H1 (cell line): ENCODE results near the gene THAP11. TPM values are rescaled to one million over a fixed set of nuclear protein-coding genes. Genes with fewer than 3 reads are reported as not detected.

ENCODE experiments used
- CTCF ChIA-PET: fragments of 300-600 bp; sonication (Branson Sonifier 250); formaldehyde crosslinking; loops from one replicate; lab custom pipeline; 2021; ENCODE audit not compliant: partially characterized antibody; lab: Charles Lee
- POLR2A ChIA-PET: fragments of 300-600 bp; sonication (Branson Sonifier 250); formaldehyde crosslinking; loops from one replicate; lab custom pipeline; 2021; ENCODE audit warnings: inconsistent platforms; ENCODE audit not compliant: partially characterized antibody; lab: Charles Lee
- DNase-seq, 2 experiments: peaks; one replicate each; pipeline versions ENCODE4 v3.0.0 to v3.0.0-alpha.2; 2010 to 2022; ENCODE audit warnings: low spot score in 2 of 2, low read depth in 1 of 2, mixed read lengths in 1 of 2
- FAIRE-seq: peaks from 2 replicates; lab custom pipeline; 2011; peaks lifted over from hg19 to GRCh38; lab: Jason Lieb, UNC
- H2AFZ ChIP-seq: 2 replicates; pipeline ENCODE4 v1.8.1; 2012; ENCODE audit warnings: low read length, inconsistent platforms
- H2AK5ac ChIP-seq: 2 replicates; pipeline ENCODE4 v1.6.1; 2013; ENCODE audit warnings: low read depth, low read length
- H2BK120ac ChIP-seq: replicated peaks from 2 replicates; pipeline ENCODE3; 2013; ENCODE audit warnings: low read depth, low read length, inconsistent platforms
- H2BK12ac ChIP-seq: 2 replicates; pipeline ENCODE4 v1.6.1; 2013; ENCODE audit warnings: low read depth, low read length
- H2BK15ac ChIP-seq: 2 replicates; pipeline ENCODE4 v1.6.1; 2013; ENCODE audit warnings: low read length
- H2BK20ac ChIP-seq: 2 replicates; pipeline ENCODE4 v1.6.1; 2013; ENCODE audit warnings: low read length
- H2BK5ac ChIP-seq: 2 replicates; pipeline ENCODE4 v1.6.1; 2013; ENCODE audit warnings: low read depth, low read length
- H3K14ac ChIP-seq: 2 replicates; pipeline ENCODE4 v1.6.1; 2013; ENCODE audit warnings: inconsistent platforms; ENCODE audit not compliant: insufficient read length
- H3K18ac ChIP-seq: 2 replicates; pipeline ENCODE4 v1.6.1; 2013; ENCODE audit warnings: low read length; ENCODE audit errors: extremely low read depth
- H3K23ac ChIP-seq: 2 replicates; pipeline ENCODE4 v1.6.1; 2013; ENCODE audit warnings: inconsistent platforms; ENCODE audit not compliant: insufficient read length
- H3K23me2 ChIP-seq: 2 replicates; pipeline ENCODE4 v1.6.1; 2013; ENCODE audit warnings: low read depth, low read length
- H3K27ac ChIP-seq: 2 replicates; pipeline ENCODE4 v1.6.1; 2011; ENCODE audit warnings: low read depth, low read length, inconsistent platforms
- H3K27me3 ChIP-seq, 4 experiments: replicated peaks in 1 of 4; 1 replicate in 1 of 4; 2 replicates in 3 of 4; pipeline versions ENCODE4 v1.6.1 to v1.8.1; 2011 to 2013; ENCODE audit warnings: low read length in 3 of 4, mild to moderate bottlenecking in 3 of 4, inconsistent platforms in 2 of 4, mixed read lengths in 2 of 4, moderate library complexity in 1 of 4; ENCODE audit not compliant: control insufficient read depth in 3 of 4, insufficient read depth in 3 of 4; ENCODE audit errors: extremely low read depth in 1 of 4
- H3K36me3 ChIP-seq, 4 experiments: 2 replicates each; pipeline versions ENCODE4 v1.6.1 to v1.8.1; 2011 to 2013; ENCODE audit warnings: mild to moderate bottlenecking in 4 of 4, low read length in 3 of 4, moderate library complexity in 2 of 4, control low read depth in 1 of 4, inconsistent platforms in 1 of 4; ENCODE audit not compliant: insufficient read depth in 4 of 4, control insufficient read depth in 2 of 4
- H3K4ac ChIP-seq: replicated peaks from 2 replicates; pipeline ENCODE3; 2013; ENCODE audit warnings: low read length, low read depth, mixed read lengths, inconsistent platforms; ENCODE audit not compliant: insufficient read length
- H3K4me1 ChIP-seq, 4 experiments: replicated peaks in 1 of 4; 1 replicate in 1 of 4; 2 replicates in 3 of 4; pipeline versions ENCODE4 v1.6.1 to v1.8.1; 2011 to 2013; ENCODE audit warnings: low read length in 3 of 4, inconsistent platforms in 2 of 4, mixed read lengths in 1 of 4; ENCODE audit not compliant: insufficient read depth in 4 of 4, control insufficient read depth in 3 of 4
- H3K4me2 ChIP-seq, 2 experiments: 2 replicates each; pipeline versions ENCODE4 v1.6.1 to v1.8.1; 2011 to 2013; ENCODE audit warnings: low read depth in 2 of 2, low read length in 2 of 2, control low read depth in 1 of 2, inconsistent platforms in 1 of 2, mild to moderate bottlenecking in 1 of 2; ENCODE audit not compliant: insufficient read depth in 1 of 2
- H3K4me3 ChIP-seq, 4 experiments: fragments of 200-600, 300-600 bp in 1 of 4; sonication (generic), shearing (Covaris generic), sonication (Bioruptor Twin) in 1 of 4; 2 replicates each; pipeline versions ENCODE4 v1.5.1 to v1.8.1; 2011 to 2016; ENCODE audit warnings: low read length in 4 of 4, low read depth in 3 of 4, control low read depth in 2 of 4, inconsistent platforms in 2 of 4, mild to moderate bottlenecking in 2 of 4, mixed read lengths in 1 of 4, moderate library complexity in 1 of 4; ENCODE audit not compliant: insufficient read depth in 2 of 4; ENCODE audit errors: extremely low read depth in 1 of 4
- H3K56ac ChIP-seq: replicated peaks from 2 replicates; pipeline ENCODE3; 2013; ENCODE audit warnings: low read depth, mild to moderate bottlenecking, mixed read lengths, low read length, inconsistent platforms; ENCODE audit not compliant: insufficient read length
- H3K79me1 ChIP-seq: 2 replicates; pipeline ENCODE4 v1.6.1; 2013; ENCODE audit warnings: low read depth, low read length, control low read depth
- H3K79me2 ChIP-seq, 2 experiments: 2 replicates each; pipeline versions ENCODE4 v1.6.1 to v1.8.1; 2012 to 2013; ENCODE audit warnings: low read length in 2 of 2, mild to moderate bottlenecking in 2 of 2, inconsistent platforms in 1 of 2; ENCODE audit not compliant: insufficient read depth in 2 of 2, control insufficient read depth in 1 of 2
- H3K9ac ChIP-seq, 4 experiments: replicated peaks in 1 of 4; 1 replicate in 1 of 4; 2 replicates in 3 of 4; pipeline versions ENCODE4 v1.6.1 to v1.8.1; 2011 to 2013; ENCODE audit warnings: low read depth in 3 of 4, low read length in 3 of 4, control low read depth in 2 of 4, mild to moderate bottlenecking in 2 of 4, moderate library complexity in 2 of 4, inconsistent platforms in 1 of 4; ENCODE audit errors: extremely low read depth in 1 of 4
- H3K9me3 ChIP-seq, 2 experiments: 2 replicates each; pipeline versions ENCODE4 v1.6.1 to v1.8.1; 2012 to 2013; ENCODE audit warnings: mild to moderate bottlenecking in 2 of 2, moderate library complexity in 2 of 2, control low read depth in 1 of 2, inconsistent platforms in 1 of 2, low read depth in 1 of 2, low read length in 1 of 2, mixed read lengths in 1 of 2; ENCODE audit not compliant: insufficient read depth in 2 of 2
- H4K20me1 ChIP-seq, 2 experiments: replicated peaks in 1 of 2; 2 replicates each; pipeline versions ENCODE3 to v1.8.1; 2011 to 2013; ENCODE audit warnings: inconsistent platforms in 2 of 2, low read length in 2 of 2, mild to moderate bottlenecking in 1 of 2; ENCODE audit not compliant: insufficient read depth in 2 of 2, control insufficient read depth in 1 of 2
- H4K5ac ChIP-seq: 2 replicates; pipeline ENCODE4 v1.6.1; 2013; ENCODE audit warnings: low read length, low read depth, mixed read lengths, inconsistent platforms; ENCODE audit not compliant: insufficient read length
- H4K8ac ChIP-seq: 2 replicates; pipeline ENCODE4 v1.8.0; 2013; ENCODE audit warnings: mild to moderate bottlenecking, moderate library complexity, low read length, inconsistent platforms; ENCODE audit not compliant: insufficient read depth; ENCODE audit errors: extremely low read depth
- H4K91ac ChIP-seq: replicated peaks from 2 replicates; pipeline ENCODE3; 2013; ENCODE audit warnings: low read length, mixed read lengths, inconsistent platforms; ENCODE audit not compliant: insufficient read length
- ATF2 ChIP-seq: IDR thresholded peaks from 2 replicates; pipeline ENCODE4 v1.6.1; 2012; ENCODE audit warnings: low read length, inconsistent platforms
- CBX5 ChIP-seq: fragments of 300-800, 300-1000 bp; sonication (generic); IDR thresholded peaks from 2 replicates; pipeline ENCODE4 v1.7.1; 2016; ENCODE audit warnings: antibody characterized with exemption, low read length, low read depth
- EZH2 ChIP-seq: fragments of 200-600 bp; sonication (generic); IDR thresholded peaks from 2 replicates; pipeline ENCODE4 v1.7.1; 2012; ENCODE audit warnings: low read depth, mild to moderate bottlenecking, moderate library complexity, low read length, inconsistent platforms; ENCODE audit not compliant: severe bottlenecking
- HDAC2 ChIP-seq, 2 experiments: fragments of 300-600 bp in 1 of 2; sonication (generic) in 1 of 2; IDR thresholded peaks; 2 replicates each; pipeline ENCODE4 v1.6.1; 2011 to 2012; ENCODE audit warnings: low read depth in 2 of 2, low read length in 2 of 2, mild to moderate bottlenecking in 2 of 2, moderate library complexity in 2 of 2, borderline replicate concordance in 1 of 2, inconsistent platforms in 1 of 2
- KDM5A ChIP-seq: fragments of 200-600 bp; IDR thresholded peaks from 2 replicates; pipeline ENCODE4 v1.7.1; 2012; ENCODE audit warnings: mild to moderate bottlenecking, low read length, inconsistent platforms, mixed read lengths
- PHF8 ChIP-seq: fragments of 200-600 bp; sonication (generic); conservative IDR thresholded peaks from 2 replicates; pipeline ENCODE4 v1.7.1; 2012; ENCODE audit warnings: low read depth, mild to moderate bottlenecking, inconsistent platforms, low read length, moderate library complexity
- POLR2A ChIP-seq, 2 experiments: IDR thresholded peaks; 1 replicate in 1 of 2; 2 replicates in 1 of 2; pipeline ENCODE4 v1.6.1; 2011; ENCODE audit warnings: low read depth in 2 of 2, low read length in 2 of 2, mild to moderate bottlenecking in 2 of 2; ENCODE audit errors: control extremely low read depth in 1 of 2
- POU5F1 ChIP-seq: IDR thresholded peaks from 2 replicates; pipeline ENCODE4 v1.6.1; 2011; ENCODE audit warnings: low read depth, mild to moderate bottlenecking, low read length, moderate library complexity
- RBBP5 ChIP-seq: IDR thresholded peaks from 2 replicates; pipeline ENCODE4 v1.7.1; 2012; ENCODE audit warnings: low read depth, mild to moderate bottlenecking, inconsistent platforms, low read length, moderate library complexity, borderline replicate concordance
- SAP30 ChIP-seq: fragments of 300-600 bp; sonication (generic); IDR thresholded peaks from 2 replicates; pipeline ENCODE4 v1.7.1; 2012; ENCODE audit warnings: low read length, moderate library complexity, mild to moderate bottlenecking, inconsistent platforms; ENCODE audit not compliant: insufficient read depth, insufficient replicate concordance
- WGBS, 2 experiments: shearing (Covaris generic) in 1 of 2; methylation state at CpG; one replicate each; pipeline versions ENCODE4 v1.1.6 to v1.1.7; 2013 to 2015; ENCODE audit warnings: low lambda C conversion rate in 2 of 2, mixed read lengths in 2 of 2, inconsistent platforms in 1 of 2, low coverage in 1 of 2, missing lambda C conversion rate in 1 of 2; ENCODE audit not compliant: insufficient replicate concordance in 2 of 2, insufficient coverage in 1 of 2, insufficient read length in 1 of 2; ENCODE audit errors: extremely low coverage in 1 of 2, missing lambda C conversion rate in 1 of 2; 5-methylcytosine and 5-hydroxymethylcytosine counted together
- polyA plus RNA-seq, 7 experiments: library from polyadenylated mRNA; depleted of rRNA in 3 of 7; stranded (reverse) in 5 of 7; unstranded in 2 of 7; fragments of >200 nt in 5 of 7; fragments of 200-250 nt in 2 of 7; gene quantifications; 1 replicate in 5 of 7; 2 replicates in 1 of 7; 4 replicates in 1 of 7; pipeline versions ENCODE4 v1.2.1 to v1.2.3, GENCODE V29; 2011 to 2013; ENCODE audit warnings: missing spikeins in 2 of 7, mixed read lengths in 2 of 7
- total RNA-seq: library from RNA; stranded (reverse); fragmentation: NEBNext Ultra II Directional; extraction: Animal tissue kit (Norgen Biotek cat#: 25700); gene quantifications from 2 replicates; pipeline ENCODE4 v1.2.1, GENCODE V29; 2021

Gene THAP11
- total and polyA plus RNA-seq, 2 of the 8 experiments (the other 6 are each of a cell fraction or from before 2014, with no cell fraction given), result 50.8 to 54.8 TPM

GRCh38 chr16:67800338-67800926, 41.7 kb upstream of the THAP11 start:
- H3K56ac ChIP-seq, result no peak overlapping the region
- no peak overlapping the region for H2BK120ac ChIP-seq
- 96% methylated on average over 7 of the region's 7 CpGs; no CpG with 5 or more reads in 1 of the 2 experiments for WGBS, 2 experiments
- no peak overlapping the region for H3K4me2 ChIP-seq
- H3K4me3 ChIP-seq, result no peak overlapping the region
- no peaks in the 10 kb centered on the region for H3K27me3 ChIP-seq
- H3K18ac ChIP-seq, result no peak overlapping the region
- H3K79me2 ChIP-seq, result peaks cover 2 to 30% of the 10 kb centered on the region in 2 experiments; a peak in 3 of 4 replicates
- no peak overlapping the region for H3K4ac ChIP-seq
- H4K91ac ChIP-seq, result no peak overlapping the region
- no peak overlapping the region for H2BK5ac ChIP-seq
- H3K9ac ChIP-seq, result no peak overlapping the region
- no peak overlapping the region for H3K27ac ChIP-seq
- no peaks in the 10 kb centered on the region for H3K9me3 ChIP-seq
- H3K79me1 ChIP-seq, result peaks cover 10% of the 10 kb centered on the region
- H2AK5ac ChIP-seq, result no peak overlapping the region
- no peak overlapping the region for H3K14ac ChIP-seq
- H3K23me2 ChIP-seq, result 0 out of 2 replicates have a peak, but pooled peaks cover under 1% of the 10 kb centered on the region
- H3K4me1 ChIP-seq, result peaks cover 2 to 5% (median 3%) of the 10 kb centered on the region in 4 experiments; a peak in 6 of 7 replicates
- H3K23ac ChIP-seq, result no peak overlapping the region
- H2AFZ ChIP-seq, result no peak overlapping the region
- POLR2A ChIA-PET, result interaction anchor here (0.6 kb wide), 1 partner anchor 88 kb away, joined by 3 read pairs; no protein-coding TSS in a partner anchor
- H2BK20ac ChIP-seq, result no peak overlapping the region
- H3K36me3 ChIP-seq, result peaks cover 0 to 11% (median 0%) of the 10 kb centered on the region in 4 experiments; a peak in 3 of 8 replicates
- H4K8ac ChIP-seq, result no peak overlapping the region
- FAIRE-seq (no peak), DNase-seq (no peak)
- H2BK15ac ChIP-seq, result no peak overlapping the region
- H4K20me1 ChIP-seq, result peaks cover 3 to 16% of the 10 kb centered on the region in 2 experiments
- no peak overlapping the region for H2BK12ac ChIP-seq
- CTCF ChIA-PET, result interaction anchor here (0.8 to 1.5 kb wide), 6 partner anchors 10 to 134 kb away, joined by 3 to 8 read pairs (median 4); partner anchors contain the start of gene ENKD1
- no peak overlapping the region for H4K5ac ChIP-seq
- TF ChIP-seq CBX5 (no peak), POLR2A (IDR thresholded peaks at IDR 0.05; ENCODE audit: control extremely low read depth in 1 of 2, low read depth in 2 of 2, low read length in 2 of 2) (no peak), HDAC2 (IDR thresholded peaks at IDR 0.05; ENCODE audit: borderline replicate concordance in 1 of 2, low read depth in 2 of 2, low read length in 2 of 2) (no peak), SAP30 (no peak), ATF2 (no peak), POU5F1 (no peak), KDM5A (no peak), RBBP5 (no peak), PHF8 (no peak), EZH2 (no peak)
